GM23338 (cell line): ENCODE data around the gene CXCL6. TPM values are rescaled to one million over a fixed set of nuclear protein-coding genes. Genes with fewer than 3 reads are reported as not detected.

Source experiments
- ATAC-seq: fragments of 200-7000 bp; cut with Tn5 transposase; 3 replicates; pipeline ENCODE4 v1.9.1; 2020
- DNase-seq: peaks from one replicate; pipeline ENCODE4 v3.0.0-alpha.2; 2015; ENCODE audit warnings: low spot score
- H2AFZ ChIP-seq: fragments of 200-600 bp; sonication (generic); 2 replicates; pipeline ENCODE4 v1.8.0; 2016; ENCODE audit warnings: antibody characterized with exemption, mild to moderate bottlenecking, moderate library complexity
- H3F3A ChIP-seq: fragments of 200-600 bp; sonication (generic); replicated peaks from 2 replicates; pipeline ENCODE4 v1.8.0; 2017; ENCODE audit warnings: antibody characterized with exemption, mixed run types, low read depth
- H3K27ac ChIP-seq: fragments of 200-600 bp; sonication (generic); 2 replicates; pipeline ENCODE4 v1.6.1; 2016; ENCODE audit warnings: low read depth
- H3K27me3 ChIP-seq: fragments of 200-600 bp; sonication (generic); 2 replicates; pipeline ENCODE4 v1.8.0; 2016; ENCODE audit warnings: mild to moderate bottlenecking, mixed run types, moderate library complexity; ENCODE audit not compliant: insufficient read depth
- H3K36me3 ChIP-seq: fragments of 200-600 bp; sonication (generic); 2 replicates; pipeline ENCODE4 v1.8.0; 2016; ENCODE audit warnings: mild to moderate bottlenecking; ENCODE audit not compliant: insufficient read depth
- H3K4me1 ChIP-seq: fragments of 200-600 bp; sonication (generic); 2 replicates; pipeline ENCODE4 v1.8.0; 2016; ENCODE audit warnings: mild to moderate bottlenecking, moderate library complexity; ENCODE audit not compliant: insufficient read depth
- H3K4me2 ChIP-seq: fragments of 200-600 bp; sonication (generic); 2 replicates; pipeline ENCODE4 v1.7.1; 2017; ENCODE audit warnings: mixed run types
- H3K4me3 ChIP-seq: fragments of 200-600 bp; sonication (generic); 2 replicates; pipeline ENCODE4 v1.6.1; 2016; ENCODE audit warnings: mixed run types
- H3K79me2 ChIP-seq: fragments of 200-600 bp; sonication (generic); replicated peaks from 2 replicates; pipeline ENCODE4 v1.8.0; 2017; ENCODE audit warnings: mild to moderate bottlenecking; ENCODE audit not compliant: insufficient read depth
- H3K9me2 ChIP-seq: fragments of 200-600 bp; sonication (generic); 2 replicates; pipeline ENCODE4 v1.8.0; 2017; ENCODE audit not compliant: insufficient read depth
- H4K20me1 ChIP-seq: fragments of 200-600 bp; sonication (generic); replicated peaks from 2 replicates; pipeline ENCODE4 v1.8.0; 2017; ENCODE audit warnings: mild to moderate bottlenecking; ENCODE audit not compliant: insufficient read depth
- H3K27ac Mint-ChIP-seq: 2 replicates; pipeline ENCODE4 v1.8.0; 2020; ENCODE audit warnings: inconsistent platforms, mild to moderate bottlenecking, moderate library complexity, mixed read lengths
- H3K27me3 Mint-ChIP-seq: 3 replicates; pipeline ENCODE4 v1.8.0; 2022; ENCODE audit warnings: low read depth, mild to moderate bottlenecking, moderate library complexity, mixed read lengths, inconsistent platforms; ENCODE audit not compliant: insufficient read depth, poor library complexity
- H3K36me3 Mint-ChIP-seq: 3 replicates; pipeline ENCODE4 v1.8.0; 2021; ENCODE audit warnings: low read depth, mild to moderate bottlenecking, inconsistent platforms, moderate library complexity, mixed read lengths
- H3K4me1 Mint-ChIP-seq: 3 replicates; pipeline ENCODE4 v1.8.0; 2020; ENCODE audit warnings: mild to moderate bottlenecking, inconsistent platforms, mixed read lengths
- H3K4me3 Mint-ChIP-seq: 3 replicates; pipeline ENCODE4 v1.8.0; 2021; ENCODE audit warnings: moderate library complexity, mild to moderate bottlenecking, inconsistent platforms, mixed read lengths
- H3K9me3 Mint-ChIP-seq: 3 replicates; pipeline ENCODE4 v1.8.0; 2020; ENCODE audit warnings: moderate library complexity, mild to moderate bottlenecking, inconsistent platforms, mixed read lengths
- EZH2 ChIP-seq: fragments of 200-600 bp; sonication (generic); IDR thresholded peaks from one replicate; pipeline ENCODE4 v1.8.0; 2017; ENCODE audit warnings: antibody characterized with exemption, mild to moderate bottlenecking, low read depth; ENCODE audit not compliant: unreplicated experiment
- EZH2phosphoT487 ChIP-seq: fragments of 200-600 bp; sonication (generic); IDR thresholded peaks from one replicate; pipeline ENCODE4 v1.8.1; 2018; ENCODE audit warnings: antibody characterized with exemption; ENCODE audit not compliant: unreplicated experiment
- JUNB ChIP-seq: IDR thresholded peaks from one replicate; pipeline ENCODE4 v1.6.1; 2016; ENCODE audit warnings: antibody characterized with exemption; ENCODE audit not compliant: unreplicated experiment
- POLR2AphosphoS5 ChIP-seq: IDR thresholded peaks from 2 replicates; pipeline ENCODE4 v1.6.1; 2016; ENCODE audit warnings: antibody characterized with exemption, low read depth
- STAT1 ChIP-seq: IDR thresholded peaks from one replicate; pipeline ENCODE4 v1.6.1; 2016; ENCODE audit warnings: antibody characterized with exemption; ENCODE audit not compliant: unreplicated experiment
- ZNF114 ChIP-seq: fragments of 250-450 bp; sonication (Bioruptor Pico); IDR thresholded peaks from 2 replicates; pipeline ENCODE4 v1.5.0; 2020; ENCODE audit warnings: mild to moderate bottlenecking, moderate library complexity
- ZNF331 ChIP-seq: fragments of 250-450 bp; sonication (Bioruptor Pico); IDR thresholded peaks from 2 replicates; pipeline ENCODE4 v1.5.0; 2020; ENCODE audit warnings: low read depth, mild to moderate bottlenecking, moderate library complexity
- polyA plus RNA-seq: library from polyadenylated mRNA; unstranded; fragments of >200 nt; fragmentation: Nextera tagmentation; extraction: Ambion mirVana; gene quantifications from 2 replicates; pipeline ENCODE4 v1.2.1, GENCODE V29; 2016
- total RNA-seq: library from RNA; depleted of rRNA; stranded (reverse); fragments of >200 nt; shearing (Covaris generic); gene quantifications from 2 replicates; pipeline ENCODE4 v1.2.3, GENCODE V29; 2014
- TF ChIP-seq, protein P1 (sequence below): IDR thresholded peaks from one replicate; pipeline ENCODE4 v1.6.1; 2018; ENCODE audit warnings: antibody characterized with exemption; ENCODE audit not compliant: unreplicated experiment
- TF ChIP-seq, protein P2 (sequence below): IDR thresholded peaks from 2 replicates; pipeline ENCODE4 v1.6.1; 2016; ENCODE audit warnings: antibody characterized with exemption
- TF ChIP-seq, protein P3 (sequence below), 2 experiments: fragments of 200-600 bp in 1 of 2; sonication (generic) in 1 of 2; conservative IDR thresholded peaks; 2 replicates each; pipeline versions ENCODE4 v1.5.1 to v1.6.1; 2016 to 2017; ENCODE audit warnings: antibody characterized with exemption in 2 of 2, low read depth in 2 of 2, mild to moderate bottlenecking in 2 of 2, moderate library complexity in 1 of 2
- TF ChIP-seq, protein P4 (sequence below): fragments of 250-450 bp; sonication (Bioruptor Pico); IDR thresholded peaks from 2 replicates; pipeline ENCODE4 v1.5.0; 2020; ENCODE audit warnings: mild to moderate bottlenecking, moderate library complexity

CXCL6 gene
- total and polyA plus RNA-seq, 2 experiments from 2014 or later = 7.2 to 11.8 TPM

DNA sequence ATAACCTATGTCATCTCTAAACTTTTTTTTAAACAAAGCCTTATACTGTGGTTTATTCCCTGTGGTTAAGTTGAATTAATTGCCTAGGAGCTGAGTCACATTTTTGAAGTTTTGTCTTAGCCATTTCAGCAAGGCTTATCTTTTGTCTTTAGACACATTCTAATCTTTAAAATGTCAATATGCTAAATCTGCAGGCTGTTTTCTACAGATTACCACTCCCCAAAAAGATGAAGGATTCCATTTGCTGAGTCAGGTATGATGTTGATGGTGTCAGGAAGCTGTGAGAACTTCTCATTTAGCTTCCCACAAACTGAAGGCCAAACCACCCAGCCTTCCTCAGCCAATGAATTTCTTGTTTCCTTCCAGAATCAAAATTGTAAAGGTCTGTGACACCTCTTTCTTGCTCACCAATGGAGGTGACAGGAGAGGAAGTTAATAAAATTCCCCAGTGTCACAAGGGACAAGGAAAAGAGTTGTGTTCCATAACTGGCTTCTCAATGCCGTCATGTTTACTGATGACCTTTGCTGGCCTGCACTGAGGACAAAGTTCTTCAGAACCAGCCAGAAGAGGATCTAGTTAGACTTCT lies 3.7 kb upstream of the CXCL6 start (continued):
- TF ChIP-seq, protein P1, sequence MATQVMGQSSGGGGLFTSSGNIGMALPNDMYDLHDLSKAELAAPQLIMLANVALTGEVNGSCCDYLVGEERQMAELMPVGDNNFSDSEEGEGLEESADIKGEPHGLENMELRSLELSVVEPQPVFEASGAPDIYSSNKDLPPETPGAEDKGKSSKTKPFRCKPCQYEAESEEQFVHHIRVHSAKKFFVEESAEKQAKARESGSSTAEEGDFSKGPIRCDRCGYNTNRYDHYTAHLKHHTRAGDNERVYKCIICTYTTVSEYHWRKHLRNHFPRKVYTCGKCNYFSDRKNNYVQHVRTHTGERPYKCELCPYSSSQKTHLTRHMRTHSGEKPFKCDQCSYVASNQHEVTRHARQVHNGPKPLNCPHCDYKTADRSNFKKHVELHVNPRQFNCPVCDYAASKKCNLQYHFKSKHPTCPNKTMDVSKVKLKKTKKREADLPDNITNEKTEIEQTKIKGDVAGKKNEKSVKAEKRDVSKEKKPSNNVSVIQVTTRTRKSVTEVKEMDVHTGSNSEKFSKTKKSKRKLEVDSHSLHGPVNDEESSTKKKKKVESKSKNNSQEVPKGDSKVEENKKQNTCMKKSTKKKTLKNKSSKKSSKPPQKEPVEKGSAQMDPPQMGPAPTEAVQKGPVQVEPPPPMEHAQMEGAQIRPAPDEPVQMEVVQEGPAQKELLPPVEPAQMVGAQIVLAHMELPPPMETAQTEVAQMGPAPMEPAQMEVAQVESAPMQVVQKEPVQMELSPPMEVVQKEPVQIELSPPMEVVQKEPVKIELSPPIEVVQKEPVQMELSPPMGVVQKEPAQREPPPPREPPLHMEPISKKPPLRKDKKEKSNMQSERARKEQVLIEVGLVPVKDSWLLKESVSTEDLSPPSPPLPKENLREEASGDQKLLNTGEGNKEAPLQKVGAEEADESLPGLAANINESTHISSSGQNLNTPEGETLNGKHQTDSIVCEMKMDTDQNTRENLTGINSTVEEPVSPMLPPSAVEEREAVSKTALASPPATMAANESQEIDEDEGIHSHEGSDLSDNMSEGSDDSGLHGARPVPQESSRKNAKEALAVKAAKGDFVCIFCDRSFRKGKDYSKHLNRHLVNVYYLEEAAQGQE = no peak
- no peak for TF ChIP-seq ZNF331
- no peak for TF ChIP-seq ZNF114 (CRISPR knock-in tag)
- no peak for TF ChIP-seq POLR2AphosphoS5
- no peak for TF ChIP-seq EZH2phosphoT487
- no peak for TF ChIP-seq STAT1
- TF ChIP-seq, protein P2, sequence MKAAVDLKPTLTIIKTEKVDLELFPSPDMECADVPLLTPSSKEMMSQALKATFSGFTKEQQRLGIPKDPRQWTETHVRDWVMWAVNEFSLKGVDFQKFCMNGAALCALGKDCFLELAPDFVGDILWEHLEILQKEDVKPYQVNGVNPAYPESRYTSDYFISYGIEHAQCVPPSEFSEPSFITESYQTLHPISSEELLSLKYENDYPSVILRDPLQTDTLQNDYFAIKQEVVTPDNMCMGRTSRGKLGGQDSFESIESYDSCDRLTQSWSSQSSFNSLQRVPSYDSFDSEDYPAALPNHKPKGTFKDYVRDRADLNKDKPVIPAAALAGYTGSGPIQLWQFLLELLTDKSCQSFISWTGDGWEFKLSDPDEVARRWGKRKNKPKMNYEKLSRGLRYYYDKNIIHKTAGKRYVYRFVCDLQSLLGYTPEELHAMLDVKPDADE = no peak

- no peaks in the 10 kb centered on the region for H3K36me3 ChIP-seq
- Mint-ChIP-seq H3K9me3 (no peaks in the 10 kb centered on the region; the same call in 2 of the 3 replicates), H3K4me1 (peaks cover 18% of the 10 kb centered on the region), H3K4me3 (no peak overlapping the region), H3K27ac (no peak overlapping the region), H3K27me3 (peaks cover 9% of the 10 kb centered on the region), H3K36me3 (no peaks in the 10 kb centered on the region)
- no peaks in the 10 kb centered on the region for H3K79me2 ChIP-seq
- no peak overlapping the region for H3K4me2 ChIP-seq
- peaks cover 3% of the 10 kb centered on the region; the same call in 1 of the 2 replicates for H3K4me1 ChIP-seq
- no peaks in the 10 kb centered on the region for H4K20me1 ChIP-seq
- peaks cover 21% of the 10 kb centered on the region for H3K27me3 ChIP-seq
- DNase-seq (no peak), ATAC-seq (no peak)
- H3K4me3 ChIP-seq = no peak overlapping the region
- no peak overlapping the region for H2AFZ ChIP-seq
- no peaks in the 10 kb centered on the region for H3K9me2 ChIP-seq
- H3F3A ChIP-seq = no peaks in the 10 kb centered on the region
- H3K27ac ChIP-seq = no peak overlapping the region
- TF ChIP-seq, protein P2 = no peak
- TF ChIP-seq ZNF114 (CRISPR knock-in tag) (no peak), POLR2AphosphoS5 (no peak), STAT1 (no peak), EZH2 (no peak), EZH2phosphoT487 (no peak), JUNB (no peak)
- TF ChIP-seq, protein P3, sequence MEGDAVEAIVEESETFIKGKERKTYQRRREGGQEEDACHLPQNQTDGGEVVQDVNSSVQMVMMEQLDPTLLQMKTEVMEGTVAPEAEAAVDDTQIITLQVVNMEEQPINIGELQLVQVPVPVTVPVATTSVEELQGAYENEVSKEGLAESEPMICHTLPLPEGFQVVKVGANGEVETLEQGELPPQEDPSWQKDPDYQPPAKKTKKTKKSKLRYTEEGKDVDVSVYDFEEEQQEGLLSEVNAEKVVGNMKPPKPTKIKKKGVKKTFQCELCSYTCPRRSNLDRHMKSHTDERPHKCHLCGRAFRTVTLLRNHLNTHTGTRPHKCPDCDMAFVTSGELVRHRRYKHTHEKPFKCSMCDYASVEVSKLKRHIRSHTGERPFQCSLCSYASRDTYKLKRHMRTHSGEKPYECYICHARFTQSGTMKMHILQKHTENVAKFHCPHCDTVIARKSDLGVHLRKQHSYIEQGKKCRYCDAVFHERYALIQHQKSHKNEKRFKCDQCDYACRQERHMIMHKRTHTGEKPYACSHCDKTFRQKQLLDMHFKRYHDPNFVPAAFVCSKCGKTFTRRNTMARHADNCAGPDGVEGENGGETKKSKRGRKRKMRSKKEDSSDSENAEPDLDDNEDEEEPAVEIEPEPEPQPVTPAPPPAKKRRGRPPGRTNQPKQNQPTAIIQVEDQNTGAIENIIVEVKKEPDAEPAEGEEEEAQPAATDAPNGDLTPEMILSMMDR (conservative IDR thresholded peaks at IDR 0.05; ENCODE audit: low read depth in 2 of 2) = no peak
- TF ChIP-seq, protein P4, sequence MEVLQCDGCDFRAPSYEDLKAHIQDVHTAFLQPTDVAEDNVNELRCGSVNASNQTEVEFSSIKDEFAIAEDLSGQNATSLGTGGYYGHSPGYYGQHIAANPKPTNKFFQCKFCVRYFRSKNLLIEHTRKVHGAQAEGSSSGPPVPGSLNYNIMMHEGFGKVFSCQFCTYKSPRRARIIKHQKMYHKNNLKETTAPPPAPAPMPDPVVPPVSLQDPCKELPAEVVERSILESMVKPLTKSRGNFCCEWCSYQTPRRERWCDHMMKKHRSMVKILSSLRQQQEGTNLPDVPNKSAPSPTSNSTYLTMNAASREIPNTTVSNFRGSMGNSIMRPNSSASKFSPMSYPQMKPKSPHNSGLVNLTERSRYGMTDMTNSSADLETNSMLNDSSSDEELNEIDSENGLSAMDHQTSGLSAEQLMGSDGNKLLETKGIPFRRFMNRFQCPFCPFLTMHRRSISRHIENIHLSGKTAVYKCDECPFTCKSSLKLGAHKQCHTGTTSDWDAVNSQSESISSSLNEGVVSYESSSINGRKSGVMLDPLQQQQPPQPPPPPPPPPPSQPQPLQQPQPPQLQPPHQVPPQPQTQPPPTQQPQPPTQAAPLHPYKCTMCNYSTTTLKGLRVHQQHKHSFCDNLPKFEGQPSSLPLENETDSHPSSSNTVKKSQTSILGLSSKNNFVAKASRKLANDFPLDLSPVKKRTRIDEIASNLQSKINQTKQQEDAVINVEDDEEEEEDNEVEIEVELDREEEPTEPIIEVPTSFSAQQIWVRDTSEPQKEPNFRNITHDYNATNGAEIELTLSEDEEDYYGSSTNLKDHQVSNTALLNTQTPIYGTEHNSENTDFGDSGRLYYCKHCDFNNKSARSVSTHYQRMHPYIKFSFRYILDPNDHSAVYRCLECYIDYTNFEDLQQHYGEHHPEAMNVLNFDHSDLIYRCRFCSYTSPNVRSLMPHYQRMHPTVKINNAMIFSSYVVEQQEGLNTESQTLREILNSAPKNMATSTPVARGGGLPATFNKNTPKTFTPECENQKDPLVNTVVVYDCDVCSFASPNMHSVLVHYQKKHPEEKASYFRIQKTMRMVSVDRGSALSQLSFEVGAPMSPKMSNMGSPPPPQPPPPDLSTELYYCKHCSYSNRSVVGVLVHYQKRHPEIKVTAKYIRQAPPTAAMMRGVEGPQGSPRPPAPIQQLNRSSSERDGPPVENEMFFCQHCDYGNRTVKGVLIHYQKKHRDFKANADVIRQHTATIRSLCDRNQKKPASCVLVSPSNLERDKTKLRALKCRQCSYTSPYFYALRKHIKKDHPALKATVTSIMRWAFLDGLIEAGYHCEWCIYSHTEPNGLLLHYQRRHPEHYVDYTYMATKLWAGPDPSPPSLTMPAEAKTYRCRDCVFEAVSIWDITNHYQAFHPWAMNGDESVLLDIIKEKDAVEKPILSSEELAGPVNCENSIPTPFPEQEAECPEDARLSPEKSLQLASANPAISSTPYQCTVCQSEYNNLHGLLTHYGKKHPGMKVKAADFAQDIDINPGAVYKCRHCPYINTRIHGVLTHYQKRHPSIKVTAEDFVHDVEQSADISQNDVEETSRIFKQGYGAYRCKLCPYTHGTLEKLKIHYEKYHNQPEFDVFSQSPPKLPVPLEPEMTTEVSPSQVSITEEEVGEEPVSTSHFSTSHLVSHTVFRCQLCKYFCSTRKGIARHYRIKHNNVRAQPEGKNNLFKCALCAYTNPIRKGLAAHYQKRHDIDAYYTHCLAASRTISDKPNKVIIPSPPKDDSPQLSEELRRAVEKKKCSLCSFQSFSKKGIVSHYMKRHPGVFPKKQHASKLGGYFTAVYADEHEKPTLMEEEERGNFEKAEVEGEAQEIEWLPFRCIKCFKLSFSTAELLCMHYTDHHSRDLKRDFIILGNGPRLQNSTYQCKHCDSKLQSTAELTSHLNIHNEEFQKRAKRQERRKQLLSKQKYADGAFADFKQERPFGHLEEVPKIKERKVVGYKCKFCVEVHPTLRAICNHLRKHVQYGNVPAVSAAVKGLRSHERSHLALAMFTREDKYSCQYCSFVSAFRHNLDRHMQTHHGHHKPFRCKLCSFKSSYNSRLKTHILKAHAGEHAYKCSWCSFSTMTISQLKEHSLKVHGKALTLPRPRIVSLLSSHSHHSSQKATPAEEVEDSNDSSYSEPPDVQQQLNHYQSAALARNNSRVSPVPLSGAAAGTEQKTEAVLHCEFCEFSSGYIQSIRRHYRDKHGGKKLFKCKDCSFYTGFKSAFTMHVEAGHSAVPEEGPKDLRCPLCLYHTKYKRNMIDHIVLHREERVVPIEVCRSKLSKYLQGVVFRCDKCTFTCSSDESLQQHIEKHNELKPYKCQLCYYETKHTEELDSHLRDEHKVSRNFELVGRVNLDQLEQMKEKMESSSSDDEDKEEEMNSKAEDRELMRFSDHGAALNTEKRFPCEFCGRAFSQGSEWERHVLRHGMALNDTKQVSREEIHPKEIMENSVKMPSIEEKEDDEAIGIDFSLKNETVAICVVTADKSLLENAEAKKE (CRISPR knock-in tag) = no peak
These were observed 2.6 kb downstream of the CXCL6 start for GRCh38 chr4:73839071-73839470.
